ENCODE data around the gene CADM1. TPM values are rescaled to one million over a fixed set of nuclear protein-coding genes. Genes with fewer than 3 reads are reported as not detected.

Gene CADM1
- total RNA-seq, 1 donor from 2014 or later, result 9.7 TPM

- no peak for DNase-seq (ENCODE audit: extremely low read depth, low read depth, low spot score)
Measured at GRCh38 chr11:115190196-115190595, 314.0 kb downstream of the CADM1 start.

- DNase-seq (ENCODE audit: extremely low read depth, low read depth, low spot score), result no peak
Measured at GRCh38 chr11:115188898-115189278, 315.3 kb downstream of the CADM1 start.

- DNase-seq (ENCODE audit: extremely low read depth, low read depth, low spot score), result no peak
Measured at GRCh38 chr11:115188188-115188897, 315.9 kb downstream of the CADM1 start.

GRCh38 chr11:115185931-115186330, 318.3 kb downstream of the CADM1 start:
- DNase-seq (ENCODE audit: extremely low read depth, low read depth, low spot score), result no peak

GRCh38 chr11:115185507-115185906, 318.7 kb downstream of the CADM1 start:
- DNase-seq (ENCODE audit: extremely low read depth, low read depth, low spot score), result no peak

GRCh38 chr11:115184901-115185300, 319.3 kb downstream of the CADM1 start:
- DNase-seq (ENCODE audit: extremely low read depth, low read depth, low spot score), result no peak

GRCh38 chr11:115183830-115184229, 320.4 kb downstream of the CADM1 start:
- DNase-seq (ENCODE audit: extremely low read depth, low read depth, low spot score), result no peak

- DNase-seq (ENCODE audit: extremely low read depth, low read depth, low spot score), result no peak
Measured at GRCh38 chr11:115183136-115183535, 321.1 kb downstream of the CADM1 start.

- DNase-seq (ENCODE audit: extremely low read depth, low read depth, low spot score), result no peak
Measured at GRCh38 chr11:115182282-115182955, 321.8 kb downstream of the CADM1 start.

GRCh38 chr11:115181538-115181937, 322.7 kb downstream of the CADM1 start:
- DNase-seq (ENCODE audit: extremely low read depth, low read depth, low spot score), result no peak

GRCh38 chr11:115180272-115180671, 323.9 kb downstream of the CADM1 start:
- no peak for DNase-seq (ENCODE audit: extremely low read depth, low read depth, low spot score)

- no peak for DNase-seq (ENCODE audit: extremely low read depth, low read depth, low spot score)
Measured at GRCh38 chr11:115179636-115180035, 324.6 kb downstream of the CADM1 start.

GRCh38 chr11:115178705-115179104, 325.5 kb downstream of the CADM1 start:
- no peak for DNase-seq (ENCODE audit: extremely low read depth, low read depth, low spot score)

GRCh38 chr11:115173136-115173535, 331.1 kb downstream of the CADM1 start:
- no peak for DNase-seq (ENCODE audit: extremely low read depth, low read depth, low spot score)

- peak; percentile 5 for DNase-seq (ENCODE audit: extremely low read depth, low read depth, low spot score)
Measured at GRCh38 chr11:115170133-115170815, 333.9 kb downstream of the CADM1 start.

- DNase-seq (ENCODE audit: extremely low read depth, low read depth, low spot score), result no peak
Measured at GRCh38 chr11:115169251-115169650, 335.0 kb downstream of the CADM1 start.

- no peak for DNase-seq (ENCODE audit: extremely low read depth, low read depth, low spot score)
Measured at GRCh38 chr11:115168686-115169085, 335.5 kb downstream of the CADM1 start.

- DNase-seq (ENCODE audit: extremely low read depth, low read depth, low spot score), result no peak
Measured at GRCh38 chr11:115168229-115168671, 336.0 kb downstream of the CADM1 start.

- DNase-seq (ENCODE audit: extremely low read depth, low read depth, low spot score), result no peak
Measured at GRCh38 chr11:115167456-115167855, 336.8 kb downstream of the CADM1 start.

- DNase-seq (ENCODE audit: extremely low read depth, low read depth, low spot score), result no peak
Measured at GRCh38 chr11:115166820-115167219, 337.4 kb downstream of the CADM1 start.

- DNase-seq (ENCODE audit: extremely low read depth, low read depth, low spot score), result no peak
Measured at GRCh38 chr11:115164774-115165173, 339.4 kb downstream of the CADM1 start.

GRCh38 chr11:115162919-115163318, 341.3 kb downstream of the CADM1 start:
- DNase-seq (ENCODE audit: extremely low read depth, low read depth, low spot score), result no peak
